Ascending aorta (tissue), 2 donors: Measurements from ENCODE around the gene C1orf174. TPM values are rescaled to one million over a fixed set of nuclear protein-coding genes. Genes with fewer than 3 reads are reported as not detected.

ENCODE experiments used
- DNase-seq, 2 donors: peaks; one replicate each; pipeline ENCODE4 v3.0.0-alpha.2; 2019; ENCODE audit warnings: low spot score in 2 of 2
- H3K27ac ChIP-seq, 2 donors: fragments of 200-600 bp; sonication (generic); one replicate each; pipeline ENCODE4 v1.5.1; 2016 to 2017; ENCODE audit warnings: mild to moderate bottlenecking in 1 of 2
- H3K27me3 ChIP-seq: fragments of 200-600 bp; sonication (generic); one replicate; pipeline ENCODE4 v1.5.1; 2017
- H3K36me3 ChIP-seq, 2 donors: fragments of 200-600 bp; sonication (generic); one replicate each; pipeline ENCODE4 v1.5.1; 2016
- H3K4me1 ChIP-seq, 2 donors: fragments of 200-600 bp; sonication (generic); one replicate each; pipeline ENCODE4 v1.5.1; 2016 to 2017; ENCODE audit warnings: mild to moderate bottlenecking in 1 of 2
- H3K4me3 ChIP-seq, 2 donors: fragments of 200-600 bp; sonication (generic); one replicate each; pipeline ENCODE4 v1.5.1; 2016 to 2017; ENCODE audit warnings: mild to moderate bottlenecking in 1 of 2
- H3K9me3 ChIP-seq, 2 donors: fragments of 200-600 bp; sonication (generic); one replicate each; pipeline ENCODE4 v1.5.1; 2016
- intact Hi-C: fragments of 100-400 bp; cut with DNase I; formaldehyde crosslinking; loops from one replicate; pipeline ENCODE4 v1.15.1; 2023
- total RNA-seq: library from RNA; depleted of rRNA; stranded (reverse); fragments of >200 nt; gene quantifications from one replicate; pipeline ENCODE4 v1.1.0, GENCODE V29; 2016
- TF ChIP-seq, protein P1 (sequence below), 3 experiments: fragments of 200-600 bp in 2 of 3; fragments of 450-650 bp in 1 of 3; sonication (generic) in 2 of 3; IDR thresholded peaks; one replicate each; pipeline ENCODE4 v1.5.1; 2016 to 2019; ENCODE audit warnings: antibody characterized with exemption in 3 of 3, mild to moderate bottlenecking in 1 of 3, moderate library complexity in 1 of 3

Gene C1orf174
- total RNA-seq, 1 donor from 2014 or later, result 14.9 TPM

DNA sequence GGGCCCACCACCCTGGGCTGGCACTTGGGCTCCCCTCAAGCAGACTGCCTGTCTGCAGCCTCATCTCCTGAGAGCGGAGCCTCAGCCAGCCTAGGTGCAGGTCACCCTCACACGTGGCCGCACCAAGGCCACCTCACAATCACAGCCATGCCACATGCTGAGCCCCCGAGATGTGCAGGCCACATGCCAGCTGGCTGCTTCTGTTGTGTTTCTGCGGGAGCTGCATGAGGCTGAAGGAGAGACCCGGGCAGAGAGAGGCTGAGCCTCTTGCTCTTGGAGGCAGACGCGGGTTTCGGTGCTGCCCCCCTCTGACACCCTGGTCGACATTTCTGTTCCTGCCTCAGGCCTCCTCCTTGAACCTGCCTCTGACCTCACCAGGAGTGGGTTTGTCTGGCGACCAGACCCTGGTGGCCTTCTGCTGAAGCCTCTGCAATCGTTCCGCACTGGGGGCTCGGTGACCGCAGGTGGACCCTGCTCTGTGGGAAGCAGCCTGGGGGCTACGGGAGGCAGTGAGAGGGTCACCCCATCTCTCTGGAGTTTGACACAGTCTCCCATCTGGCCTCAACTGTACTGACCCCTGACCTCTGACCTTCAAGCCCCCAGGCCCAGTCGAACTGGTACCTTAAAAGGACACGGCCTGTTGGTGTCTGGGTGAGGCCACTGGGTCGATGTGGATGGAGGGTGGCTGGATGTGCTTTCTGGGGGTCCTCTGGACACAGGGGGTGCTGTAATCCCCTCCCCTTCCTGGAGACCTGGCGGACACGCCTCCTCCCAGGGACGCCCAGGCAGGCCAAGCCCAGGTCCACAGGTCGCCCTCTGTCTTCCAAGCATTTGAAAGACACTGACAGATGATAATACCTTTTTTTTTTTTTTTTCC, 13.0 kb upstream of the C1orf174 start:
- no peak overlapping the region for H3K4me3 ChIP-seq
- H3K27me3 ChIP-seq, result peaks cover 12% of the 10 kb centered on the region
- TF ChIP-seq, protein P1, sequence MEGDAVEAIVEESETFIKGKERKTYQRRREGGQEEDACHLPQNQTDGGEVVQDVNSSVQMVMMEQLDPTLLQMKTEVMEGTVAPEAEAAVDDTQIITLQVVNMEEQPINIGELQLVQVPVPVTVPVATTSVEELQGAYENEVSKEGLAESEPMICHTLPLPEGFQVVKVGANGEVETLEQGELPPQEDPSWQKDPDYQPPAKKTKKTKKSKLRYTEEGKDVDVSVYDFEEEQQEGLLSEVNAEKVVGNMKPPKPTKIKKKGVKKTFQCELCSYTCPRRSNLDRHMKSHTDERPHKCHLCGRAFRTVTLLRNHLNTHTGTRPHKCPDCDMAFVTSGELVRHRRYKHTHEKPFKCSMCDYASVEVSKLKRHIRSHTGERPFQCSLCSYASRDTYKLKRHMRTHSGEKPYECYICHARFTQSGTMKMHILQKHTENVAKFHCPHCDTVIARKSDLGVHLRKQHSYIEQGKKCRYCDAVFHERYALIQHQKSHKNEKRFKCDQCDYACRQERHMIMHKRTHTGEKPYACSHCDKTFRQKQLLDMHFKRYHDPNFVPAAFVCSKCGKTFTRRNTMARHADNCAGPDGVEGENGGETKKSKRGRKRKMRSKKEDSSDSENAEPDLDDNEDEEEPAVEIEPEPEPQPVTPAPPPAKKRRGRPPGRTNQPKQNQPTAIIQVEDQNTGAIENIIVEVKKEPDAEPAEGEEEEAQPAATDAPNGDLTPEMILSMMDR (IDR thresholded peaks at IDR 0.05), result no peak
- no peak overlapping the region for H3K27ac ChIP-seq
- DNase-seq, result no peak
- no peaks in the 10 kb centered on the region for H3K9me3 ChIP-seq
- intact Hi-C loops, result no loop called here
- no peaks in the 10 kb centered on the region for H3K36me3 ChIP-seq
- no peaks in the 10 kb centered on the region for H3K4me1 ChIP-seq

DNA sequence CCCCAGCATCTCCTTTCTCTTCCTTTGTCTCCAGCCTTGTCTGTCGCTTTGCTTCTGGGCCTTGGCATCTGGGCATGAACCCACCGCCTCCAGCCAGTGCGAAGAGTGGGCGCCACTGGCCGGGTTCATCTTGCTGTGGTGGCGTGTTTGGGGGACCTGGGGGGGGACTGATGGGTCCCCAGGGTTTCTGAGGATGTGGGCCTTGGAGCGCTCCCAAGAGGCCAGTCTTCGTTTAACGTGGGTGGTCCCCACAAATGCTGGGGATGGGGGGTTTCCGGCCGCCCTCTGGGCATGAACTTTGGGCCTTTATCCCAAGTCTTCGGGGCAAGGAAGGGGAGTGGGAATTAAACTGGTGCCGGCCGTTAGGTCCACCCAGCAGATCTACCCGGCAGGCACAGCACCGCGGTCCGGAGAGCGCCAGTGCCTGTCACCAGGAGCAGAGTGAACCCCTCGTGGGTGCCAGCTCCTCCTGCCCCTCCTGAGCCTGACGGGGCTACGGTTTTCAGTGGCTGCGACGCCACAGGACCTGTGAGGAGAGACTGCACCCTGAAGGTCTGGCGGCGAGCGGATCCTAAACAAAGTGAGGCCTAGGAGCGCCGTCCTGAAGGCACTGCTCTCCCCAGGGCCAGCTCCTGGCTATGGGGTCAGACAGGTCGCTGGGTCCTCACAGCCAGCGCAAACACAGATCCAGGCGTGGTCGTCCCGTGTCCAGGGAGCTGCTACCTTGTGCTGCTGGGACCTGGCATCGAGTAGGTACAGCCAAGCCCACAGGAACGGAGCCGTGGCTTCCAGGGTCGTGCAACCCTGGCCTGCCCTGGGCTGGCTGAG, 12.1 kb upstream of the C1orf174 start:
- no peaks in the 10 kb centered on the region for H3K36me3 ChIP-seq
- H3K27me3 ChIP-seq, result peaks cover 12% of the 10 kb centered on the region
- no peaks in the 10 kb centered on the region for H3K4me1 ChIP-seq
- intact Hi-C loops, result no loop called here
- H3K9me3 ChIP-seq, result no peaks in the 10 kb centered on the region
- DNase-seq, result no peak
- TF ChIP-seq, protein P1 (IDR thresholded peaks at IDR 0.05), result no peak
- H3K27ac ChIP-seq, result no peak overlapping the region
- H3K4me3 ChIP-seq, result no peak overlapping the region

GRCh38 chr1:3910857-3911845, 11.1 kb upstream of the C1orf174 start:
- Histone ChIP-seq H3K36me3 (no peaks in the 10 kb centered on the region), H3K9me3 (no peaks in the 10 kb centered on the region), H3K27ac (no peak overlapping the region), H3K4me1 (no peaks in the 10 kb centered on the region), H3K27me3 (peaks cover 12% of the 10 kb centered on the region), H3K4me3 (no peak overlapping the region)
- DNase-seq, result no peak
- TF ChIP-seq, protein P1 (IDR thresholded peaks at IDR 0.05), result peak; percentile 34 to 56 (median 38)
- intact Hi-C loops, result no loop called here

DNA sequence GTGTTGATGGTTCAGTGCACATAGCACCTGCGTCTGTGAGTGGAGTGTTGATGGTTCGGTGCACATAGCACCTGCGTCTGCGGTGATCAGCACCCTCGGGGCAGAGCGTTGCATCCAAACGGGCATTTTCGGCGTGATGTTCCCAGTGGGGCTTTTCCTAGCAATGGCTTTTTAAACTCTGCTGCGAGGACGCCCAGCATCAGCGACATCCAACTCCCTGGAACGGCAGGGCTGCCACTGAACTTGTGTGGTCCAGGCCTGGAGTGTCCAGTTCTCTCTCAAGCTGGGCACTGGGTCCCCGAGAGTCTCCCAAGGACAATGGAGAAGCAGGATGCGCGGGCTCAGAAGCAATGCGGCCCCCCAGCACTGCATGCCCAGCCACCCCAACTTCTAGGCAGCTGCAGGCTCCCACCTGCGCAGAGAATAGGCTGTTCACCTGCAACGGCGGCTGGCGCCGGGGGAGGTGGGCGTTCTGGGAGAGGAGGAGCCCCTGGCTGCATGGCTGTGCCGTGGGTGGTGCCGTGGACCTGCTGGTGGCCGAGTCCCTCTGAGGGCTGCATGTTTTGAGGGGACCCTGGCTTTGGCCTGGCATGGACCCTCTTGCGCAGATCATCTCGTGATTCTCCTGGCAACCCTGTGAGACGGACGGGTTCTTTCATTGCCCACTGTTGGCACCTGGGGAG, 10.1 kb upstream of the C1orf174 start:
- no peak for DNase-seq
- H3K4me1 ChIP-seq, result no peaks in the 10 kb centered on the region
- intact Hi-C loops, result no loop called here

More for the DNA sequence above, 10.1 kb upstream of the C1orf174 start:
- no peaks in the 10 kb centered on the region for H3K36me3 ChIP-seq
- TF ChIP-seq, protein P1 (IDR thresholded peaks at IDR 0.05), result no peak
- no peak overlapping the region for H3K27ac ChIP-seq
- H3K27me3 ChIP-seq, result peaks cover 12% of the 10 kb centered on the region
- H3K9me3 ChIP-seq, result no peaks in the 10 kb centered on the region
- no peak overlapping the region for H3K4me3 ChIP-seq
